ENCODE results near the gene DELE1. TPM values are rescaled to one million over a fixed set of nuclear protein-coding genes. Genes with fewer than 3 reads are reported as not detected.
A peak's percentile ranks its signal among the peaks of the same experiment; 100 is the strongest.
"Not testable (repeated sequence)": the region's sequence is repeated elsewhere in the genome, so short reads cannot be mapped to it uniquely, and the experiment has no call there.

Gene DELE1
- total RNA-seq, 1 experiment from 2014 or later, result 47.0 TPM

DNA sequence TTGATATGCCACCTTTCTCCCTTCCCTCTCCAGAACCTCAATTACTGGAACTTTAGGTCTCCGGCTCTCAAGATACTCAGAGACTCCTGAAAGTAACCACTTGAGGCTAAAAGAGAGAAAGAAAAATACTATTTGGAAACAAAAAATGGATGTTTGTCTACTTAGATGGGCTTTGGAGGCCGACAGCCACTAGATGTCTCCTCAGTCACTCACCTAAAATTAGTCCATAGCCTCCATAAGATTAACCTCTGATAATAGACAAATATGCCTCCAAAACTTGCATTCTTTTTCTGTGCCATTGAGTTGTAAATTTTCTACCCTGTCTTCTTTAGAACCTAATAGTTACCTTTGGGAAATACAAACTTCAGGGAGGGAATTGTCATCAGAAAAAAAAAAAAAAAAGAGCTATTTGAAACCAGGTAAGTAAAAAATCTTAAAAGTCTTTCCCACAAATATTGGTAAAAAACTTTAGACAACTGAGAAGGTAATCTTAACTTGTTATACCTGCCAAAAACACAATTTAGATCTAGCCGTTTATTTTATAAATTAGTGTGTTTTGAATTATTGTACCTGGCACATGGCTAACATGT, 34.3 kb upstream of the DELE1 start:
- peak; percentile 37 for DNase-seq (ENCODE audit: low read depth)

DNA sequence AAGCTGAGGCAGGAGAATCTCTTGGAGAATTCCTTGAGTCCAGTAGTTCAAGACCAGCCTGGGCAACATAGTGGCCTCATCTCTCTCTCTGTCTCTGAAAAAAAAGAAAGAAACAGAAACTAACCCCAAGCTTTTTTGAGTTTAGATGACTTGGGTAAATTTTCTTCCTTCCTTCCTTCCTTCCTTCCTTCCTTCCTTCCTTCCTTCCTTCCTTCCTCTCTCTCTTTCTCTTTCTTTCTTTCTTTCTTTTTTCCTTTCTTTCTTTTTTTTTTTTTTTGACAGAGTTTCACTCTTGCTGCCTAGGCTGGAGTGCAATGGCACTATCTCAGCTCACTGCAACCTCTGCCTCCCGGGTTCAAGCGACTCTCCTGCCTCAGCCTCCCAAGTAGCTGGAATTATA, 33.2 kb upstream of the DELE1 start:
- not testable (repeated sequence) for DNase-seq (ENCODE audit: low read depth)

DNA sequence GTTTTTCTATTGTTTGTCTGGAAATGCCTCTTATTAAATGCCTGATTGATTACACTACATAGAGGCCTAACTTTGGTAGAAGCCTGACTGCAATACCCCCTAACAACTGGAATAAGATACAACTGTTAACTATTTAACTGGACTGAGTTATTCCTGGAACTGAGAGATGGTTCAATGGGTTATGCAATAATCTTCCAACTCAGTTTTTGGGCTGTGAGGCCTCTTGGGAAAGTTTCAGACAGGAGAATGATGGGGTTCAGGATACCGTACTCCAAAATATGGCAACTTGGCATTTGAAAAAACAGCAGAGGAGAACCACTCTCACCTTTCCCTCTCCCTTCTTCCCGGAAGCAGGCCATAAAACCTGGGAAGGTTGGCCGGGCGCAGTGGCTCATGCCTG, 26.2 kb upstream of the DELE1 start:
- DNase-seq (ENCODE audit: low read depth), result no peak

DNA sequence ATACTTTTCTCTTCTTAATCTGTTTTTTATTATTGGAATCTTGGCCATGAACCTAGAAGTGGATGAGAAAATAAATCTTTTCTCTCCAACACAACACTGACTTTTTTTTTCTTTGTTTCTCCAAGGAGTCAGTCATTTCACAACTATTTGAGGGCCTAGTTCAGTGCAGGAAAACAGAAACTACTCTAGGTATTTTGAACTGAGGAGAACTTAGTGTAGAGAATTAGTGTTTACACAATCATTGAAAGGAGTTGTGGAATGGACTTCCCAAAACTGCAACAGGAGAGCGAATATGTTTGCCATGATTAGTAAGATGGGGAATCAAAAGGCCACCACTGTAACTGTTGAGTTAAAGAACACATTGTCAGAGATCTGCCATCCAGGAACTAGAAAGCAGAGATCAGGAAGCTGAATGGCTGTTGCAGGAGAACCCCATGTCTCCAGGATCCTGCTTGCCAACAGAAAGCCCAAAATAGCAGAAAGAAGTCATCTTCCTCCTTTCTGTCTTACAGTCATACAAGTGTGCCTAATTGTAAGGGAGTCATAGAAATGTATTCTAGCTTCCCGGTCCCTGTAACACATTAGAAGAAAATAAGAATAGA, 25.1 kb upstream of the DELE1 start:
- no peak for DNase-seq (ENCODE audit: low read depth)

DNA sequence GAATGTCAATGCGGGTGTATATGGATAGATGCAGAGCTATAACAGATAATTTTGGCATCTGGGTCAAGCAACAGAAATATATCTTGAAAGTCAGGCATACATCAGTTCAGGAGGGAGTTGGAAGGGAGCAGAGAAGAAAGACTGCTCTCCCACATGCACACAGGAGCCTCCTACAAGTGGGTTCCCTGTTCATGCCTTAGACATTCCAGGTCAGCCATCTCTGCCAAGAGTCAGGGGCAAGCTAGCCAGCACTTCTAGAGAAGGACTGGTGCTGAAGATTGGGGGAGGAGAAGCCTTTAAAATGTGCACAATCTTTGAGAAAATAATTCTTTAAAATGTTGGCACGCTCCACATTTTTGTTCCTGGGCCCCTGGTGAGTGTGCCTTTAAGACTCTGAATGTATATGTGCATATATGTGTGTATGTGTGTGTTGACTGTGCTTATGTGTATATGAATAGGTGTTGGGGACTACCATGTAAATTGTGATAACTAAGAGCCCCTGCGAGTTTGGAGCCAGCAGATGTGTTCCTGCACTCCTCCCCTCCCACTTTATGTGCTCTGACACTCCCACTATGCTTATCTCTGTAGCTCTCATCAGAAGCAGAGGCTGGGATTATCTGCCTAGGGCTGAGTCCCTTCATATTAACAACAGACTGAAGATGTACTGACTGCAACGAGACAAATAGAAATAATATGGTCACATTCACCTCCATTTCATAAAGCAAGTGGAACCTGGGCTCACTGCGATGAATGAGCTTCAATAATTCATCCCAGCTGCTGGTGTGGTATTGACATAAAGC, 21.5 kb upstream of the DELE1 start:
- no peak for DNase-seq (ENCODE audit: low read depth)

DNA sequence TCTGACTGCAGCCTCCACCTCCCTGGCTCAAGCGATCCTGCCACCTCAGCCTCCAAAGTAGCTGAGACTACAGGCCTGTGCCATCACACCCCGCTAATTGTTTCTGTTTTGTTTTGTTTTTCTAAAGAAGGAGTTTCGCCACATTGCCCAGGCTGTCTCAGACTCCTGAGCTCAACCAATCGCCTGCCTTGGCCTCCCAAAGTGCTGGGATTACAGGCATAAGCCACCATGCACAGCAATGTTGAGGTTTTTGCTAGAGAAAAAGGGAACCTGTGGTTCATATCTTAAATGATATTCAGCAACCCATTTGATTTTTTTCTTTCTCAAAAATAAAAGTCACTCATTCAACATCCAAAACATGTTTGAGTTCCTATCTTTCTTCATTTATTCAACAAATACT, 20.4 kb upstream of the DELE1 start:
- no peak for DNase-seq (ENCODE audit: low read depth)

DNA sequence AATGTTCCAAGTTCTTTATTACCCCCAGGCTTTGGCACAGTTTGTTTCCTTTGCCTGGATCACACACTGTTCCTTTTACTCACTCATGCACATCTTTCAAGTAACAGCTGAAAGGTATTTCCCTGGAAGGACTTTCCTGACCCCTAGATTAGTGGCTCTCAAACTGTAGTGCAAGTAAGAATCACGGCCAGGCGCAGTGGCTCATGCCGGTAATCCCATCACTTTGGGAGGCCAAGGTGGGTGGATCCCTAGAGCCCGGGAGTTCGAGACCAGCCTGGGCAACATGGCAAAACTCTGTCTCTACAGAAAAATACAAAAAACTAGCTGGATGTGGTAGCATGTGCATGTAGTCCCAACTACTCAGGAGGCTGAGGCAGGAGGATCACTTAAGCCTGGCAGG, 19.1 kb upstream of the DELE1 start:
- DNase-seq (ENCODE audit: low read depth), result no peak

DNA sequence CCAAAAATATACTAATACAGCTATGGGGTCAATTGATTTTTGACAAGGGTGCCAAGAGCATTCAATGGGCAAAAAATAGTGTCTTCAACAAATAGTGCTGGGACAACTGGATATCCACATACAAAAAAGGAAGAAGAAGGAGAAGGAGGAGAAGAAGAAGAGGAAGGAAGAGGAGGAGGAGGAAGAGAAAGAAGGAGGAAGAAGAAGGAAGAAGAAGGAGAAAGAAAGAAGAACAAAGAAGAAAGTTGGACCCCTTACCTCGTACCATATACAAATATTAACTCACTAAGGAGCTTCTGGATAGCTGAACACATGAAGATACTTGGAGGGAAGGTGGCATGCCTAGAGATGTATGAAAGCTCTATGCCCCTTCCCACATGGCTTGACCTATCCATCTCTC, 17.2 kb upstream of the DELE1 start:
- no peak for DNase-seq (ENCODE audit: low read depth)

DNA sequence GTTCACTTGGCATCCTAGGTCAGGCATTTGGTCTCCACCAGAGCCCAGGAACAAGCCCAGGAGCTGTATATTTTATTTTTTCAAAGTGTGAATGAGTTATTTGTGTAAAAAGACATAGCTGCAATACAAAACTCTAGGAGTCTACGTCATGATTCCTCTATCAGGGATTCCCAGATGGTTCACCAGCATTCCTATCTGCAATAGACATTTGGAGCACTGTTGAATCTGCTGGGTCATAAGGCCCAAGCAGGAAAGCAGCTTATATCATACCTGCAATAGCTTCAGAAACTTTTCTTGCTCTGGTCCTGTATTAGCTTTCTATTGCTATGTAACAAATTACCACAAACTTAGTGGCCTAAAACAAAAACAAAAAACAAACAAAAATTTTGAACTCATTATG, 16.7 kb upstream of the DELE1 start:
- DNase-seq (ENCODE audit: low read depth), result no peak

DNA sequence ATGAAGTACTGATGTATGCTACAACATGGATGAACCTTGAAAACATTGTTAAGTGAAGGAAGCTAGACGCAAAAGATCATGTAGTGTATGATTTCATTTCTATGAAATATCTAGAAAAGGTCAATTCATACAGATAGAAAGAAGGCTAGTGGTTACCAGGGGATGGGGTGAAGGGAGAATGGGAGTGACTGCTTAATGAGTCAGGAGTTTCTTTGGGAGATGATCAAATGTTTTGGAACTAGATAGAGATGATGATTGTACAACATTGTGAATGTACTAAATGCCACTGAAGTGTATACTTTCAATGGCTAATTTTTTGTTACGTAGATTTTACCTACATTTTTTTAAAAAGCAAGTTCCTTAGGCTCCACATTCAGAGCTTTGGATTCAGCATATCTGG, 14.9 kb upstream of the DELE1 start:
- peak; percentile 62 for DNase-seq (ENCODE audit: low read depth)

DNA sequence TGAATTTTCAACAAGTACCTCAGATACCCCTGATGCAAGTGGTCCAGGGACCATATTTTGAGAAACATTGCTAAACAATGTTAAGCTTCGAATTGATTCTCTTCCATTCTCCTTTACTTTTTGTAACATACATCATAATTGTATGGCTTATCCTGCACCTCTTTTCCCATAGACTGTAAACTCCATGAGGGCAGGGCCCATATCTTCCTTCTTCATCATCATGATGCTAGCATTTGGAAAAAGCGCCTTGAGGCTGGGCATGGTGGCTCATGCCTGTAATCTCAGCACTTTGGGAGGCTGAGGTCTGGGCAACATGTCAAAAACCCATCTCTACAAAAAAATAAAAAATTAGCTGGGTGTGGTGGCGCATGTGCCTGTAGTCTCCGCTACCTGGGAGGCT, 14.5 kb upstream of the DELE1 start:
- DNase-seq (ENCODE audit: low read depth), result no peak

DNA sequence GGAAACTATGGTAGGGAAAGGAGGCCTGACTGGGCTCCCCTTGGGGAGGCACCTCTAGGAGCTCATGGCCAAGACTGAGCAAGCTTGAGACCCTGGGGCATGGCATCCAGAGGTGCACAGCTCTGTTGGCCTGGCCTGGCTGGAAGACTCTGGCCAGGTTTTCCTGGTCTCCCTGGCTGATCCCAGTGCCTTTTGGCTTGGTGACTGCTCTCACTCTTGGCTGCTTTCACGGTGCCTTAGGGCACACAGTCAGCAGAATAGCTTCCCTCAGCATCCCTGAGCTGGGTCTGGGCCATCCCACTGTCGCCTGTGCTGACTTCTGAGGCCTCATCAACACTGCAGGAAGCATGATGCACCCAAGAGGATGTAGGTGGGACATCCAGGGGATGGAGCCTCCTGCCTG, 13.4 kb upstream of the DELE1 start:
- DNase-seq (ENCODE audit: low read depth), result peak; percentile 98

DNA sequence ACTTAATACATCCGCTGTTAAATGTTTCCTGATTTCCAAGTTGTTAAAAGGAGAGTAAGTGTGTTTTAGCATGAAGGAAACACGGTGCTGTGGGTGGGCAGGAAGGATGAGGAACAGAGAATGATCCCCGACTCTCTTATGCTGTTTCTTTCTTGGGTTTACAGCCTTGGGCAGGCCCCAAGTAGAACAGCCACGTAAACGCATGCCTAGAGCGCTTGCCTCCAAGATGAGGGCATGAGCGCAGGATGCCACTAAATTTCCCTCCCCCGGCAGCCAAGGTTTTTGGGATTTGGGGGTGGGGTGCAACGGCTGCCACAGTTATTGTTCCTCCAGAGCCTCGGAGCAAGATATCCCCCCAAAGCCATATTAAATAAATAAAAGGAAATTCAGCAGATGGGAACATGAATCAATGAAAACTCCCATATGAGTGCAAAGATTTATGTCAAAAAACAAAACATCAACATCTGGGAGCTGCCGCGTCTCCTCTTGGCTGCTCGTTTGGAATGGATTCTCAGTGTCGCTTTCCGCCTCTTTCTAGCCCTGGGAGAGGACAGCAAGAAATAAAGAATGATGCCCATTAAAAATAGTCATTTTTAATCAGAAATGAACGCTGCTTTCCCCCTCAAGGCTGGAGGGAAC, 10.0 kb upstream of the DELE1 start:
- no peak for DNase-seq (ENCODE audit: low read depth)

DNA sequence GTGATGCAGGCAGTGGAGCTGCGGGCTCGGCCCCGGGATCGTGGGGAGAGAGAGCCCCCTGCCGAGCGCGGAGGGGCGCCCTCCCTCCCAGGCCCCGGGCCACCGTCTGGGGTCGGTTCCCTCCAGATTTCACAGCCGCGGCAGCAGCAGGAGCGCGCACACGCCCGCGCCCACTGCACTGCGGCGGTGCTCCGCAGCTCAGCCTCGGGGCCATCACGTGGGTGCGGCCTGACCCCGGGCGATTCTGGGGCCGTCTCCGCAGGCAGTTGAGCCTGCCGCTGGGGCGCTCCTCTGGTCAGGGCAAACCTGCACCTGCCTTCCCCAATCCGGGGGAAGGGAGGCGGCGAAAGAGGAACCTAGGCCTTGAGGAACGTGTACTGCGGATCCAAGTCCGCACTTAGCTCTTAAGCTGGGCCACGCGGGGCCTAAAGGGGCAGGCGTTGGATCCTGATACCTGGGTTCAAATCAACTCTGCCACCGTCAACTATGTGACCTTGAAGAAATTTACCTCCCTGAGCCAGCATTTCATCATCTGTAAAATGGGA, 9.4 kb upstream of the DELE1 start:
- DNase-seq (ENCODE audit: low read depth), result no peak

DNA sequence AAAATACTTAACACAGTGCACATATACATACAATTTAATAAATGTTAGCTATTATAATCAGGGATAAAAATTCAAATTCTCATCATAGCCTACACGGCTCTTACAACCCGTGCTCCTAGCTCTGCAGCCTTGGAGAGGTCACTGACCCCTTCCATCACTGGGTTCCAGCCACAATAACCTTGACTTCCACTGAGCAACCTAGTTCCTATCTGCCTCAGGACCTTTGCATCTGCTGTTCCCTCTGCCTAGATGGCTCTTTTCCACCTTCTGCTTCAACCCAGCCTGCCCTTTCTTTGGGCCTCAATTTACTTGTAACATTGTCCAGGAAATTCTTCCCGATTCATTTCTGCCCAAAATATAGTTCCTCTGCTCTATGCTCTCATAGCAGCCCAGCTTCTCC, 8.9 kb upstream of the DELE1 start:
- DNase-seq (ENCODE audit: low read depth), result no peak

DNA sequence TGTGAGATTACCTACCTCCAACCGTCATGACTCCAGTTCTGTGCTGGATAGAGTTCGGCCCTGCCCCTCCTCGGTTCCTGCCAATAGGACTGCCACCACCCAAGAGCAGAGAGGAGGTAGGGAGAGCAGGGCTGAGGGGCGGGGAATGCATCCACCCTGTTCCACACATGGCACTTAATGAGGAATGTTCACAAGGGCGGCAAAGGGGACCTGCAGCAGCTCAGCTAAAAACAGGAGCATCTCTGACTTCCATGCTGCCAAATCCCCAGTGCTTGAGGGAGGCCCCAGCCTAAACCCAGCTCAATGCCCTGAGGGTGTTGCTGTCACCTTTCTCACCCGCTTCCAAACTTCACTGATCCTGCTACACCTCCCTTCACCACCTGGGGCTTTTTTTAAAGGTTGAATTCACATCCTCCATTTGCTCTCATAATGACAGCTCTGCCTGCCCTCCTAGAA, 7.8 kb upstream of the DELE1 start:
- no peak for DNase-seq (ENCODE audit: low read depth)

DNA sequence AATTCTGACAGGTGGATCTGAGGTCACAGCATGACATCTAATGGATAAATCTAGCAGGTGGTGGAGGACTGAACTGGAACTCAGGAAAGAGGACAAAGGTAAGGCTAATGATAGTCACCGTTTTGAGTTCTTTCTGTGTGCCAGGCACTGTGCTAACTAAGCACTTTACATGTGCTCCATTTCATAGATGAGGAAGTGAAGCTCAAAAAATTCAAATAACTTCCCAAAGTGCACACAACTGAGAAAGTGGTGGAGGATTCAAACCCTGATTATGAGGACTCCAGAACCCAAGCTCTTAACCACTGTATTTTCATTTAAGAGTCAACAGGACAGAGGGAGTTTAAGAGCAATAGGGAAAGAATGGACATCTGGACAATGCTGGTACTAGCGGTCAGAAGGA, 7.1 kb upstream of the DELE1 start:
- no peak for DNase-seq (ENCODE audit: low read depth)

DNA sequence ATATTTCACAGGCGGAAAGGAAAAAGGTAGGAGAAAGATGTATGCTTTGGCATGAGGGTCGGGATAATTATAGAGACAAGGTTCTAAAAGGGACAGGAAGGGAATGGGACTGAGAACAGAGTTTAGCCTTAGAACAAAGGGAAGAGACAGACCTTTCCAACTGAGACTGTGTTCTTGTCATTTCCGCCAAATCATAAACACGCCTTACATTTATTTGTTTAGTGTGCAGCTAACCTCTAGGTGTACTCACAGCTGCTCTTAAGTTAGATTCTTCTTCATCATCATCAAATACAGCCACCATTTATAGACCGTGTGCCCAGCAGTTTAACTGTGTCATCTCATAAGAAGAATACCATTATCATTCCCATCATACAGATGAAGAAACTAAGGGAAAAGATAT, 5.9 kb upstream of the DELE1 start:
- no peak for DNase-seq (ENCODE audit: low read depth)

DNA sequence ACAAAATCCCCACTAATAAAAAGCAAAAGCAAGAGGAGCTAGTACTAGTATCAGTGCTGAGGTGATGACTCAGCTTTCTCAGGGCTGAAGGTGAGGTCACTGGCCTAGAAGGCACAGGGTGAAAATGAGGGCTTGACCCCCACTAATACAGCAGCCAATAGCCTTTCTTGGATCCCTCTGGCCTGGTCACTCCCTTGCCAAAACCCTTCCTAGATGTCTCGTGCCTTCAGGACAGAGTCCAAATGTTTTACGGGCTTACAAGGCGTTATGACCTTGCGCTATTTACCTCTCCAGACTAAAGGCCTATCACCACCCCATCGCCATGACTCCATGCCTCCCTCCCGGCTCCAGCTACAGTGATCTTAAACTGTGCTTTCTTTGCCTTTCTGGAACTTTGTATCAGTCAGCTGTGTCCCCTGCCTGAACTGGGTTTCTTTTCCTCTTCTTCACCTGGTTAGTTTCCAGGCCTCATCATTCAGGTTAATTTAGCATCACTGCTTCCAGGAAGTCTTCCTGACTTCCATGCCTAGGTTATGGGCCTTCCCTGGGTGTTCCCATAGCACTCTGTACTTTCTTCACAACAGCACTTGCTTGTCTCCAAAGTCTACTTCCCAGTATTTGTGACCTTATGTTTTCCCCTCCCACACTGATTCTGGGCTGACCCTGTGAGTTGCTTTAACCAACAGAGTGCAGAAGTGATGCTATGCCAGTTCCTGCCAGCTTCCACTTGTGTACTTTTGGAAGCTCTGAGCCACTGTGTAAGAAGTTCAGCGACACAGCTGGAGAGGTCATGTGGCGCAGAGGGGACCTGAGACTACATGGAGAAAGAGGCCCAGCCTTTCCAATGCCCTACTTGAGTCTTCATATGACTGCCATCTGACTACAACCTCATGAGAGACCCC, 4.2 kb upstream of the DELE1 start:
- no peak for DNase-seq (ENCODE audit: low read depth)

DNA sequence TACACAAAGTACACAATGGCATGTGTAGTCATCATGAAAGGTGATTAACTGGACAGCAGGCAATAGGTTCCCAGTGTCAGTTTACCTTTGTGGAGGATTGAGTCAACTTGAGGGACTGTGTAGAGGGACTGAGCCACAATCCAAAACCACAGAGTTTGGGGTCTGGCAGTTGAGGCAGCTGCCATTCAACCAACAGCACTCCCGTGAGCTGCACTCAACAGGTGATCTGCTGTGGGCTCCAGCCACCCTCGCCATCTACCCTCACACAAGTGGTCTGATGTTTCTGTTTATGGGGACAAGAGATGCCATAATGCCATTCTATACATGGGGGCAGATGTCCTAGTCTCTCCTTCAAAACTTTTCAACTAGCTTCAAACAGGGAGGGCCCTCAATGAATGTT, 2.9 kb upstream of the DELE1 start:
- no peak for DNase-seq (ENCODE audit: low read depth)

DNA sequence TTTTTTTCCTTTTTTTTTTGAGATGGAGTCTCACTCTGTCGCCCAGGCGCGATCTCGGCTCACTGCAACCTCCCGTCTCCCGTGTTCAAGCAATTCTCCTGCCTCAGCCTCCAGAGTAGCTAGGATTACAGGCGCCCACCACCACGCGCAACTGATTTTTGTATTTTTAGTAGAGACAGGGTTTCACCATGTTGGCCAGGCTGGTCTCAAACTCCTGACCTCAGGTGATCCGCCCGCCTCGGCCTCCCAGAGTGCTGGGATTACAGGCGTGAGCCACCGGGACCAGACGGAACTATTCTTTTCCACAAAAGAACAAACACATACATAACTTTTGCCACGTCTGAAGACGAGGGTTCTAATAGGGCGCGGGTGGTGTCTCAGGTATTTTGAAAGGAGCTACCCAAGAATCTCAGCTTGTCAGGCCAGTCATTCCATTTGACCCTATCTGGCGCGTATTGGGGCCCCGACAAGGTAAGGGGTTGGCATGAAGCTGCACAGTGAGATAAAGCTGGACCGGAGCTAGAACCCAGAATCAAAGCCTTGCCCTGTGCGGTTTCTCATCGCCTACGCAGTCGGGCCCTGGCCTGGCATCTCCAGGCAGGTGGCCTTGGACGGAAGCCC, 734 bp upstream of the DELE1 start:
- DNase-seq (ENCODE audit: low read depth), result not testable (repeated sequence)
